GDM1 (cell line): ENCODE measurements around the gene WWOX.
"Not testable (repeated sequence)": the region's sequence is repeated elsewhere in the genome, so short reads cannot be mapped to it uniquely, and the experiment has no call there.

Source experiments
- DNase-seq: peaks from one replicate; lab custom pipeline; 2025; lab: John Stamatoyannopoulos, UW

The WWOX gene

GRCh38 chr16:78686601-78687000 lies 587.1 kb downstream of the WWOX start:
- DNase-seq, result no peak

- DNase-seq, result no peak
Measured at GRCh38 chr16:78689028-78689427, 589.6 kb downstream of the WWOX start.

GRCh38 chr16:78689536-78689935 lies 590.1 kb downstream of the WWOX start:
- no peak for DNase-seq

GRCh38 chr16:78690510-78690909 lies 591.1 kb downstream of the WWOX start:
- no peak for DNase-seq

- DNase-seq, result not testable (repeated sequence)
Measured at GRCh38 chr16:78691746-78692145, 592.3 kb downstream of the WWOX start.

- no peak for DNase-seq
Measured at GRCh38 chr16:78693496-78693895, 594.0 kb downstream of the WWOX start.

GRCh38 chr16:78694414-78694813 lies 595.0 kb downstream of the WWOX start:
- DNase-seq, result no peak

GRCh38 chr16:78695391-78695790 lies 595.9 kb downstream of the WWOX start:
- no peak for DNase-seq

GRCh38 chr16:78696797-78697196 lies 597.3 kb downstream of the WWOX start:
- DNase-seq, result no peak

GRCh38 chr16:78697426-78697825 lies 598.0 kb downstream of the WWOX start:
- DNase-seq, result no peak

GRCh38 chr16:78703936-78704335 lies 604.5 kb downstream of the WWOX start:
- no peak for DNase-seq

- no peak for DNase-seq
Measured at GRCh38 chr16:78704416-78704815, 605.0 kb downstream of the WWOX start.

GRCh38 chr16:78705694-78706093 lies 606.2 kb downstream of the WWOX start:
- DNase-seq, result no peak

GRCh38 chr16:78706637-78707036 lies 607.2 kb downstream of the WWOX start:
- DNase-seq, result no peak

- DNase-seq, result no peak
Measured at GRCh38 chr16:78709137-78709884, 609.9 kb downstream of the WWOX start.

GRCh38 chr16:78715106-78715505 lies 615.7 kb downstream of the WWOX start:
- DNase-seq, result no peak

GRCh38 chr16:78715673-78716072 lies 616.2 kb downstream of the WWOX start:
- DNase-seq, result no peak

- DNase-seq, result no peak
Measured at GRCh38 chr16:78718141-78718540, 618.7 kb downstream of the WWOX start.

- no peak for DNase-seq
Measured at GRCh38 chr16:78720416-78720815, 621.0 kb downstream of the WWOX start.

GRCh38 chr16:78727536-78727935 lies 628.1 kb downstream of the WWOX start:
- no peak for DNase-seq

GRCh38 chr16:78729687-78730086 lies 630.2 kb downstream of the WWOX start:
- no peak for DNase-seq

GRCh38 chr16:78731785-78732184 lies 632.3 kb downstream of the WWOX start:
- no peak for DNase-seq

- no peak for DNase-seq
Measured at GRCh38 chr16:78732696-78733095, 633.2 kb downstream of the WWOX start.

- no peak for DNase-seq
Measured at GRCh38 chr16:78735337-78735736, 635.9 kb downstream of the WWOX start.
